GM12865 (cell line): ENCODE results near the gene KRT75.
"Not testable (repeated sequence)": the region's sequence is repeated elsewhere in the genome, so short reads cannot be mapped to it uniquely, and the experiment has no call there.

Experiments
- DNase-seq: peaks from one replicate; pipeline ENCODE4 v3.0.0; 2010; ENCODE audit warnings: low read depth
- H3K4me3 ChIP-seq: 2 replicates; pipeline ENCODE4 v1.5.1; 2011; ENCODE audit warnings: mild to moderate bottlenecking, low read depth, low read length, control low read depth
- TF ChIP-seq, protein P1 (sequence below): IDR thresholded peaks from 2 replicates; pipeline ENCODE4 v1.5.1; 2011; ENCODE audit warnings: low read length, control low read depth, low read depth, inconsistent platforms; ENCODE audit not compliant: insufficient read depth; ENCODE audit errors: missing control alignments

The KRT75 gene

GRCh38 chr12:52413202-52413601, 21.0 kb downstream of the KRT75 start:
- no peak for DNase-seq
- TF ChIP-seq, protein P1, sequence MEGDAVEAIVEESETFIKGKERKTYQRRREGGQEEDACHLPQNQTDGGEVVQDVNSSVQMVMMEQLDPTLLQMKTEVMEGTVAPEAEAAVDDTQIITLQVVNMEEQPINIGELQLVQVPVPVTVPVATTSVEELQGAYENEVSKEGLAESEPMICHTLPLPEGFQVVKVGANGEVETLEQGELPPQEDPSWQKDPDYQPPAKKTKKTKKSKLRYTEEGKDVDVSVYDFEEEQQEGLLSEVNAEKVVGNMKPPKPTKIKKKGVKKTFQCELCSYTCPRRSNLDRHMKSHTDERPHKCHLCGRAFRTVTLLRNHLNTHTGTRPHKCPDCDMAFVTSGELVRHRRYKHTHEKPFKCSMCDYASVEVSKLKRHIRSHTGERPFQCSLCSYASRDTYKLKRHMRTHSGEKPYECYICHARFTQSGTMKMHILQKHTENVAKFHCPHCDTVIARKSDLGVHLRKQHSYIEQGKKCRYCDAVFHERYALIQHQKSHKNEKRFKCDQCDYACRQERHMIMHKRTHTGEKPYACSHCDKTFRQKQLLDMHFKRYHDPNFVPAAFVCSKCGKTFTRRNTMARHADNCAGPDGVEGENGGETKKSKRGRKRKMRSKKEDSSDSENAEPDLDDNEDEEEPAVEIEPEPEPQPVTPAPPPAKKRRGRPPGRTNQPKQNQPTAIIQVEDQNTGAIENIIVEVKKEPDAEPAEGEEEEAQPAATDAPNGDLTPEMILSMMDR: no peak

GRCh38 chr12:52411815-52412214, 22.4 kb downstream of the KRT75 start:
- TF ChIP-seq, protein P1: no peak
- no peak overlapping the region for H3K4me3 ChIP-seq
- no peak for DNase-seq

More at GRCh38 chr12:52413202-52413601, 21.0 kb downstream of the KRT75 start:
- no peak overlapping the region for H3K4me3 ChIP-seq

DNA sequence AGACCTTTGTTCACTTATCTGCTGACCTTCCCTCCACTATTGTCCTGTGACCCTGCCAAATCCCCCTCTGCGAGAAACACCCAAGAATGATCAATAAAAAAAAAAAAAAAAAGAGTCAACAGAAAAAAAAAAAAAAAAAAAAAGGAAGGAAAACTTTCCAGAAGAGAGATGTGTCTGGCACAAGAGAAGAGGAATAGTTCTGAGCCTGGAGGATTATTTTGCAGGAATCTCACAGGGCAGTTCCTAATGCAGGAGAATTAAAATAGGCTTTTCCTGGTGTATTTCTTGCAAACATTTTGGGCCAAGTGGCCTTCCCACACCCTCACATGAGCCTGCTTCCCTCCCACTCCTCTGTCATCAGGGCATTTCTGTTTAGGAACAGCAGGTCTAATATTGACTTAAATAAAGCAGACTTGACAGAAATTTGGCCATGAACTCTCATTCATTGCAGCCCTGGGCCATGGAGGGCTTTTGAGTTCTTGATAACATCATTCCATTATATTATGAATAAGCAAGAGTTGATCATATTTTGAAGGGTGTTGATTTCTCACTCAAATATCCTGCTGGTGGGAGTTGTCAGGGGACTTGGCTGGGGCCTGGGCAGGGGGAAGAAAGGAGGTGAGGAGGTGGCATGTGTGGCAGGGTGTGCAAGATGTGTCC, 23.5 kb downstream of the KRT75 start:
- not testable (repeated sequence) for DNase-seq, H3K4me3 ChIP-seq

GRCh38 chr12:52407918-52408317, 26.3 kb downstream of the KRT75 start:
- H3K4me3 ChIP-seq: no peak overlapping the region
- no peak for DNase-seq
- TF ChIP-seq, protein P1: no peak

DNA sequence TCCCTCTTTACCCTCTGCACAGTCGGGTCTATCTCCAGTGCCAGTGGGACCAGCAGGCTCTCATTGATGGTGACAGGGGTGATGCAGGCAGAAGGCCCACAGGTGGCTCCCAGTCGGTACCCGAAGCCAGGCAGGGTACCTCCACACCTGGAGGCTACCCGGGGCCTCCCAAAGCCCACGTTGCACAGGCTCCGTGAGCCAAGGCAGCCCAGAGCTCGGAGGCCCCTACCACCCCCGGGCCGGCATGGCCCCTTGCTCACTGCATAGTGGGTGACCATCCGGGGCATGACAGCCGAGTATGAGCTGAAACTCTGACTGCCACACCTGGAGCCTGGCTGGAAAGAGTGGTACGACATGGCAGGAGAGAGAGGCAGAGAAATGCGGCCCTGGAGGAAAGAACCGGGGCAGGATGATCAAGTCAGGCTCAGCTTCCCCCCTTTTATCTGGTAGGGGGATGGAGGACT, 28.2 kb downstream of the KRT75 start, which contains the start of gene KRT82:
Gene KRT82, minus strand, starts transcription at position 414 of the 464 bp plus-strand sequence. Its CDS starts 58 bp downstream, at position 356.
- no peak for DNase-seq
- TF ChIP-seq, protein P1: no peak
- H3K4me3 ChIP-seq: no peak within 1 kb of the TSS

GRCh38 chr12:52404951-52405350, 29.2 kb downstream of the KRT75 start:
- DNase-seq: no peak
- TF ChIP-seq, protein P1: no peak
- no peak overlapping the region for H3K4me3 ChIP-seq

- H3K4me3 ChIP-seq: no peak overlapping the region
These were observed 30.6 kb downstream of the KRT75 start for GRCh38 chr12:52403561-52403960.

More at GRCh38 chr12:52403561-52403960, 30.6 kb downstream of the KRT75 start:
- no peak for DNase-seq
- TF ChIP-seq, protein P1: no peak
